GM23248 (cell line): ENCODE results near the gene SALL2. TPM values are rescaled to one million over a fixed set of nuclear protein-coding genes. Genes with fewer than 3 reads are reported as not detected.
"Not testable (repeated sequence)": the region's sequence is repeated elsewhere in the genome, so short reads cannot be mapped to it uniquely, and the experiment has no call there.

Source experiments
- DNase-seq: peaks from one replicate; pipeline ENCODE4 v3.0.0-alpha.2; 2015
- H2AFZ ChIP-seq: fragments of 200-600 bp; sonication (generic); 2 replicates; pipeline ENCODE4 v1.6.1; 2016; ENCODE audit warnings: antibody characterized with exemption
- H3F3A ChIP-seq: fragments of 200-600 bp; sonication (generic); 2 replicates; pipeline ENCODE4 v1.6.1; 2016; ENCODE audit warnings: mild to moderate bottlenecking, antibody characterized with exemption, mixed run types; ENCODE audit not compliant: insufficient read depth
- H3K27ac ChIP-seq: fragments of 200-600 bp; sonication (generic); 2 replicates; pipeline ENCODE4 v1.5.1; 2016; ENCODE audit warnings: mild to moderate bottlenecking
- H3K27me3 ChIP-seq: fragments of 200-600 bp; sonication (generic); replicated peaks from 2 replicates; pipeline ENCODE4 v1.6.1; 2016; ENCODE audit warnings: mild to moderate bottlenecking; ENCODE audit not compliant: insufficient read depth
- H3K36me3 ChIP-seq: fragments of 200-600 bp; sonication (generic); 2 replicates; pipeline ENCODE4 v1.6.1; 2016; ENCODE audit warnings: low read depth, mild to moderate bottlenecking
- H3K4me1 ChIP-seq: fragments of 200-600 bp; sonication (generic); 2 replicates; pipeline ENCODE4 v1.6.1; 2016; ENCODE audit warnings: mild to moderate bottlenecking; ENCODE audit not compliant: insufficient read depth
- H3K4me2 ChIP-seq: fragments of 200-600 bp; sonication (generic); one replicate; pipeline ENCODE4 v1.6.1; 2016; ENCODE audit warnings: mild to moderate bottlenecking; ENCODE audit not compliant: unreplicated experiment
- H3K4me3 ChIP-seq: fragments of 200-600 bp; sonication (generic); 2 replicates; pipeline ENCODE4 v1.5.1; 2016; ENCODE audit warnings: mild to moderate bottlenecking
- H3K79me2 ChIP-seq: fragments of 200-600 bp; sonication (generic); 2 replicates; pipeline ENCODE4 v1.6.1; 2016; ENCODE audit warnings: mild to moderate bottlenecking; ENCODE audit not compliant: insufficient read depth
- H3K9ac ChIP-seq: fragments of 200-600 bp; sonication (generic); 2 replicates; pipeline ENCODE4 v1.6.1; 2016; ENCODE audit warnings: mild to moderate bottlenecking
- H3K9me2 ChIP-seq: fragments of 200-600 bp; sonication (generic); 2 replicates; pipeline ENCODE4 v1.6.1; 2016; ENCODE audit warnings: mixed run types, mild to moderate bottlenecking, moderate library complexity; ENCODE audit not compliant: insufficient read depth
- H3K9me3 ChIP-seq: fragments of 200-600 bp; sonication (generic); one replicate; pipeline ENCODE4 v1.6.1; 2017; ENCODE audit warnings: low read depth
- H4K20me1 ChIP-seq: fragments of 200-600 bp; sonication (generic); 2 replicates; pipeline ENCODE4 v1.6.0; 2016; ENCODE audit not compliant: insufficient read depth
- EZH2 ChIP-seq: fragments of 200-600 bp; sonication (generic); IDR thresholded peaks from 2 replicates; pipeline ENCODE4 v1.6.1; 2018; ENCODE audit warnings: antibody characterized with exemption, mild to moderate bottlenecking; ENCODE audit not compliant: insufficient read depth, poor library complexity, severe bottlenecking
- EZH2phosphoT487 ChIP-seq: fragments of 200-600 bp; sonication (generic); IDR thresholded peaks from 2 replicates; pipeline ENCODE4 v1.6.1; 2018; ENCODE audit warnings: antibody characterized with exemption, moderate library complexity, mild to moderate bottlenecking, low read depth; ENCODE audit not compliant: insufficient read depth
- WGBS, 2 experiments: methylation state at CpG; one replicate each; pipeline ENCODE4 v1.1.6; 2015 to 2017; ENCODE audit warnings: low lambda C conversion rate in 2 of 2, low coverage in 1 of 2; ENCODE audit errors: missing lambda C conversion rate in 2 of 2; 5-methylcytosine and 5-hydroxymethylcytosine counted together
- in situ Hi-C: fragments of 300-500 bp; cut with MboI; formaldehyde crosslinking; loops from 2 replicates; pipeline ENCODE4 v1.15.0; 2020
- polyA plus RNA-seq: library from polyadenylated mRNA; unstranded; fragments of >200 nt; fragmentation: Nextera tagmentation; extraction: Ambion mirVana; gene quantifications from 2 replicates; pipeline ENCODE4 v1.2.1, GENCODE V29; 2016
- total RNA-seq: library from RNA; depleted of rRNA; stranded (reverse); fragments of >200 nt; shearing (Covaris generic); gene quantifications from 2 replicates; pipeline ENCODE4 v1.2.3, GENCODE V29; 2014

SALL2 gene
- total and polyA plus RNA-seq, 2 experiments from 2014 or later: 0.69 to 2.7 TPM

DNA sequence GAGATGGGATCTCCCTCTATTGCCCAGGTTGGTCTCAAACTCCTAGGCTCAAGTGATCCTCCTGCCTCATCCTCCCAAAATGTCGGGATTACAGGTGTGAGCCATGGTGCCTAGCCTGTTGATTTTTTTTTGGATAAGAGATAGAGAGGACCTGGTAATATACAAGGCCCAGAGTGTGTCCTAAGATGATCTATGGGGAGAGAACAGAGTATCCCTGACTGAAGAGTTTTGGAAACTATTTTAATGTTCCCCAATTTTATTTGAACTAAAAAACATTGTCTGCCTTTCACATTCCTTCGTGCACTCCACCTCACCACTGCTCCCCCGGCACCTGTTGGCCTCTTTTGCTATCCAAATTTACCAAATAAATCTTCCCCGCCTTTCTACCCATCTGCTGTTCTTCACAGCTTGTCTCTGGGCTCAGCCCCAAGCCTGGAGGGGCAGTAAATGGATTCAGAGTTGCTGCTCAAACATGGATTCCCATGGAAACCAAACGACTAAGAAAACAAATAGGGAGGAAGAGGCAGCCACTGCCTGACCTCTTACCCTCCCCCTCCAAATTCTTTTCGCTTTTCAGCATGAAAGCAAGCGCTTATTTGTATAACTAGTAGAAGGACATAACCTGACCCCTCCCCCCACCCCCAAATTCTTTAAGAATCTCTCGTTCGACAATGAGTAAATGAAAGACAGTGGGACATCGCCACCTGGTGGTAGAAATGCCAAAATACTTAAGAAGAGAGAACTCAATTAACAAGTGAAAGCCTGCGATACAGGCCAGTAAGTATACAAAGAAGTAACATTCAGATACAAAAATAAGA lies 31.1 kb upstream of the SALL2 start:
- no peaks in the 10 kb centered on the region for H4K20me1 ChIP-seq

DNA sequence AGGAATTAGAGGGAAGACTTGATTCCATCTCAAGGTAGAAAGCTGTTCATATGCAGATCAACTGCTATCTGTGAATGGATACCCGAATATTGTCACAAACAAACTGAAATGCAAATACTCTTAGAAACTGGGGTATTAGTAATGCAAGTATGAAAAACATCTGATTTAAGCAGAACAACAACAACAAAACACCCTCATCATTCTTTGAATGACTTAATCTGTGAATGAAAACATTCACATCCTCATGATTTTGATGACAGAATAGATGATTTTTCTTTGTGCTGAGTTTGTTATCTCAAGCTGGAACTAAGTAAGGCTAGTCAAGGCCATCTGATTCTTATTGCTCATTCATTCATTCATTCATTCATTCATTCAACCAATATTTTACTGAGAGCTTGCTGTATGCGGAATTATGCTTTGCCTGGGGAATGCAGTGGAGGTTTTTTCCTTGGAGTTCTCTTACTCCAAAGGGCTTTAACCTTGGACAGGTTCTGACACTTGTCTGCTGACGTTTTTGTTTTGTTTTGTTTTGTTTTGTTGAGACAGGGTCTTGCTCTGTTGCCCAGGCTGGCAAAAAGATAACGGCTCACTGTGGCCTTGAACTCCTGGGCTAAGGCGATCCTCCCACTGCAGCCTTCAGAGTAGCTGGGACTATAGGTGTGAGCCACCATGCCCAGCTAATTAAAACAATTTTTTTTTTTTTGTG lies 30.4 kb upstream of the SALL2 start:
- TF ChIP-seq EZH2phosphoT487 (no peak), EZH2 (no peak)
- 41 to 45% methylated on average over 5 of the region's 5 CpGs for WGBS, 2 experiments
- Histone ChIP-seq H3K27me3 (no peaks in the 10 kb centered on the region), H3K9me2 (no peaks in the 10 kb centered on the region), H3K27ac (no peak overlapping the region), H2AFZ (no peak overlapping the region; the same call in 1 of the 2 replicates), H3K79me2 (no peaks in the 10 kb centered on the region), H3K36me3 (no peaks in the 10 kb centered on the region), H3K9ac (no peak overlapping the region), H3K4me3 (no peak overlapping the region), H3F3A (no peaks in the 10 kb centered on the region), H3K9me3 (no peaks in the 10 kb centered on the region), H4K20me1 (no peaks in the 10 kb centered on the region), H3K4me1 (no peaks in the 10 kb centered on the region), H3K4me2 (no peak overlapping the region)
- DNase-seq: no peak
- in situ Hi-C loops: no loop called here

More for the DNA sequence above, 31.1 kb upstream of the SALL2 start:
- Histone ChIP-seq H3K79me2 (no peaks in the 10 kb centered on the region), H3F3A (no peaks in the 10 kb centered on the region), H3K36me3 (no peaks in the 10 kb centered on the region), H3K4me3 (peak overlapping the region; percentile 66), H3K9me3 (no peaks in the 10 kb centered on the region), H2AFZ (peak overlapping the region; percentile 79), H3K4me2 (peak overlapping the region; percentile 82), H3K27ac (no peak overlapping the region), H3K9me2 (no peaks in the 10 kb centered on the region), H3K4me1 (no peaks in the 10 kb centered on the region), H3K9ac (peak overlapping the region; percentile 63), H3K27me3 (no peaks in the 10 kb centered on the region)
- TF ChIP-seq EZH2phosphoT487 (no peak), EZH2 (no peak)
- in situ Hi-C loops: no loop called here
- DNase-seq: peak; percentile 80
- WGBS, 2 experiments: 5 to 6% methylated on average over 10 to 11 of the region's 11 CpGs

DNA sequence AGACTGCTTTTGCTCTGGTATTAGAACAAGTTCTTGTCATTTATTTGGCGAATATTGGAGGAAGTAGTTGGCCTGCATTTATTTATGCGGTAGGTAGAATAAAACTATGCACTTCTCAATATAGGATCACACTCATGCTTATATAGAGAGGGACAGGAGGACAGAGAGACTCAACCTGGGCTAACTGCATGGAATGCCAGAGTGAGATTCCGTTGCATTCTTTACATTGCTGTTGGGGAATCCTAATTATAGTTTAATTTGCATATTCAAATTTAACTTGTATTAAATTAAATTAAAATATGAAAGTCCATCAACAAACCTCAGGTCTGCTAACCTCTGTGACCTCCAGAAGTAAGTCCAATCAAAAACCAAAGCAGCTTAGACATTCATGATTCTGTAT lies 27.1 kb upstream of the SALL2 start:
- DNase-seq: no peak
- WGBS, 2 experiments: 58 to 74% methylated on average over 3 of the region's 3 CpGs
- Histone ChIP-seq H3K9me2 (no peaks in the 10 kb centered on the region), H3K4me1 (no peaks in the 10 kb centered on the region), H3K27ac (no peak overlapping the region), H3K9ac (no peak overlapping the region), H3K27me3 (no peaks in the 10 kb centered on the region), H4K20me1 (no peaks in the 10 kb centered on the region), H3K4me2 (no peak overlapping the region), H3K9me3 (no peaks in the 10 kb centered on the region), H3K36me3 (no peaks in the 10 kb centered on the region), H3K4me3 (no peak overlapping the region), H2AFZ (no peak overlapping the region), H3K79me2 (no peaks in the 10 kb centered on the region), H3F3A (no peaks in the 10 kb centered on the region)
- no peak for TF ChIP-seq EZH2
- no peak for TF ChIP-seq EZH2phosphoT487
- in situ Hi-C loops: no loop called here

DNA sequence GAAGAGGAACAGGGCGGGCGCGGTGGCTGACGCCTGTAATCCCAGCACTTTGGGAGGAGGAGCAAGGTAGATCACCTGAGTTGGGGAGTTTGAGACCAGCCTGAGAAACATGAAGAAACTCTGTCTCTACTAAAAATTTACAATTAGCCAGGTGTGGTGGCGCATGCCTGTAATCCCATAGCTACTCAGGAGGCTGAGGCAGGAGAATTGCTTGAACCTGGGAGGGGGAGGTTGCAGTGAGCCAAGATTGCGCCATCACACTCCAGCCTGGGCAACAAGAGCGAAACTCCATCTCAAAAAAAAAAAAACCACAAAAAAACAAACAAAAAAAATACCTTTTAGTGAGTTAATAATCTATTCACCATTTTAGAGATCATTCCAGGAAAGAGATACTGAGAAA lies 18.4 kb upstream of the SALL2 start:
- H4K20me1 ChIP-seq, H3K4me2 ChIP-seq, DNase-seq, in situ Hi-C loops, H3K27me3 ChIP-seq, H3K36me3 ChIP-seq, H3K4me1 ChIP-seq, H3K79me2 ChIP-seq, H3K9ac ChIP-seq, H3K4me3 ChIP-seq, H3K9me3 ChIP-seq, H2AFZ ChIP-seq, H3F3A ChIP-seq, H3K9me2 ChIP-seq, H3K27ac ChIP-seq: not testable (repeated sequence)
- 56 to 81% methylated on average over 3 to 7 of the region's 7 CpGs for WGBS, 2 experiments
